ENCODE data around the gene HNRNPH2. TPM values are rescaled to one million over a fixed set of nuclear protein-coding genes. Genes with fewer than 3 reads are reported as not detected.

HNRNPH2 gene
- total and polyA plus RNA-seq, 10 of the 15 experiments (the other 5 are each of a cell fraction or from before 2014, with no cell fraction given): 34.5 to 102 (median 61.4) TPM

- TF ChIP-seq ATF2 (IDR thresholded peaks at IDR 0.05; ENCODE audit: low read length): no peak
- no peak for TF ChIP-seq CREM (IDR thresholded peaks at IDR 0.05; ENCODE audit: low read depth)
- no peak for TF ChIP-seq BCL11A (IDR thresholded peaks at IDR 0.05; ENCODE audit: low read depth, low read length)
- TF ChIP-seq ZNF687 (IDR thresholded peaks at IDR 0.05): no peak
- TF ChIP-seq TARDBP (IDR thresholded peaks at IDR 0.05; ENCODE audit: borderline replicate concordance): no peak
- TF ChIP-seq GATAD2B (conservative IDR thresholded peaks at IDR 0.05; ENCODE audit: low read depth): no peak
- TF ChIP-seq E4F1 (IDR thresholded peaks at IDR 0.05; ENCODE audit: borderline replicate concordance, partially characterized antibody): no peak
- no peak for TF ChIP-seq LARP7 (IDR thresholded peaks at IDR 0.05)
- TF ChIP-seq USF2 (IDR thresholded peaks at IDR 0.05; ENCODE audit: borderline replicate concordance, low read depth, low read length): no peak
- no peak for TF ChIP-seq RAD51 (IDR thresholded peaks at IDR 0.05)
Observed at GRCh38 chrX:101368800-101369199, 39.2 kb upstream of the HNRNPH2 start (continued).
